Neural progenitor cell (in vitro differentiated cells): ENCODE measurements around the gene CCT5. TPM values are rescaled to one million over a fixed set of nuclear protein-coding genes. Genes with fewer than 3 reads are reported as not detected.

Experiments used
- DNase-seq: peaks from one replicate; pipeline ENCODE4 v3.0.0-alpha.2; 2016; ENCODE audit warnings: low spot score
- H2AFZ ChIP-seq: fragments of 200-600 bp; sonication (generic); replicated peaks from 2 replicates; pipeline ENCODE4 v1.6.1; 2016; ENCODE audit warnings: antibody characterized with exemption
- H3F3A ChIP-seq: fragments of 200-600 bp; sonication (generic); 2 replicates; pipeline ENCODE4 v1.6.1; 2016; ENCODE audit warnings: antibody characterized with exemption, low read depth
- H3K27ac ChIP-seq: fragments of 200-600 bp; sonication (generic); 2 replicates; pipeline ENCODE4 v1.5.1; 2016; ENCODE audit warnings: mild to moderate bottlenecking
- H3K27me3 ChIP-seq: fragments of 200-600 bp; sonication (generic); 2 replicates; pipeline ENCODE4 v1.6.1; 2016; ENCODE audit warnings: mild to moderate bottlenecking, moderate library complexity
- H3K36me3 ChIP-seq: fragments of 200-600 bp; sonication (generic); 2 replicates; pipeline ENCODE4 v1.5.1; 2016
- H3K4me1 ChIP-seq: fragments of 200-600 bp; sonication (generic); 2 replicates; pipeline ENCODE4 v1.6.1; 2016; ENCODE audit warnings: mixed run types
- H3K4me2 ChIP-seq: fragments of 200-600 bp; sonication (generic); 2 replicates; pipeline ENCODE4 v1.6.1; 2016
- H3K4me3 ChIP-seq: fragments of 200-600 bp; sonication (generic); 2 replicates; pipeline ENCODE4 v1.5.1; 2016
- H3K79me2 ChIP-seq: fragments of 200-600 bp; sonication (generic); 2 replicates; pipeline ENCODE4 v1.6.1; 2016; ENCODE audit warnings: low read depth
- H3K9ac ChIP-seq: fragments of 200-600 bp; sonication (generic); 2 replicates; pipeline ENCODE4 v1.6.1; 2016
- H3K9me3 ChIP-seq: fragments of 200-600 bp; sonication (generic); 2 replicates; pipeline ENCODE4 v1.5.1; 2016; ENCODE audit warnings: low read depth
- H4K20me1 ChIP-seq: fragments of 200-600 bp; sonication (generic); 2 replicates; pipeline ENCODE4 v1.6.1; 2016; ENCODE audit warnings: low read depth
- H3K27ac Mint-ChIP-seq: 3 replicates; pipeline ENCODE4 v1.8.0; 2021; ENCODE audit warnings: mixed read lengths
- H3K27me3 Mint-ChIP-seq: 2 replicates; pipeline ENCODE4 v1.8.0; 2022; ENCODE audit warnings: low read depth, mild to moderate bottlenecking, inconsistent platforms, moderate library complexity, mixed read lengths; ENCODE audit not compliant: insufficient read depth
- H3K36me3 Mint-ChIP-seq: 3 replicates; pipeline ENCODE4 v1.8.0; 2021; ENCODE audit warnings: mixed read lengths
- H3K4me1 Mint-ChIP-seq: 3 replicates; pipeline ENCODE4 v1.8.0; 2021; ENCODE audit warnings: mixed read lengths
- H3K4me3 Mint-ChIP-seq: 3 replicates; pipeline ENCODE4 v1.8.0; 2021; ENCODE audit warnings: mild to moderate bottlenecking, moderate library complexity, mixed read lengths
- H3K9me3 Mint-ChIP-seq: 3 replicates; pipeline ENCODE4 v1.8.0; 2020; ENCODE audit warnings: mixed read lengths
- EZH2 ChIP-seq: fragments of 200-600 bp; sonication (generic); IDR thresholded peaks from 2 replicates; pipeline ENCODE4 v1.6.1; 2017; ENCODE audit warnings: antibody characterized with exemption, mild to moderate bottlenecking, moderate library complexity
- EZH2phosphoT487 ChIP-seq: fragments of 200-600 bp; sonication (generic); IDR thresholded peaks from 2 replicates; pipeline ENCODE4 v1.6.1; 2017; ENCODE audit warnings: antibody characterized with exemption
- total RNA-seq: library from RNA; depleted of rRNA; stranded (reverse); fragments of >200 nt; gene quantifications from 2 replicates; pipeline ENCODE4 v1.2.3, GENCODE V29; 2015; ENCODE audit warnings: low replicate concordance
- TF ChIP-seq, protein P1 (sequence below): fragments of 200-600 bp; sonication (generic); IDR thresholded peaks from 2 replicates; pipeline ENCODE4 v1.5.1; 2017; ENCODE audit warnings: antibody characterized with exemption, mild to moderate bottlenecking

CCT5 gene
- total RNA-seq, 1 donor from 2014 or later = 532 TPM

DNA sequence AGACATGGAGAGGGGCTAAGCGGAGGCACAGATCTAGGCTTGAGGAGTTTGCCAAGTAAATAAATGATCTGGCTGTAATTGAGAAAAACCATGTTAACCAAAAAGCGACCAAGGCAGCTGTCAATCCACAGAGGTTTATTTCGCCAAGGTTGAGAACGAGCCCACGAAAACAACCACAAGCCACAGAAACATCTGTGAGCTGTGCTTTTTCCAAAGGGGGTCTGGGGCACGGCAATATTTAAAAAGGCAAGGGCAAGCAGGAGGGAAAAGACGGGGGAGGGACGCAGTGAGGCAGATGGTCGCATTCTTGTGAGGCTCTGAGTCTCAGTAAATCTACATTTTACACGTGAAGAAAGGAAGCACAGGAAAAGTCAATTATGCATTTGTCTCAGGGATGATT lies 25.4 kb downstream of the CCT5 start:
- peaks cover 3% of the 10 kb centered on the region for H3K9me3 Mint-ChIP-seq
- H3K36me3 Mint-ChIP-seq = no peaks in the 10 kb centered on the region
- no peak for TF ChIP-seq EZH2phosphoT487
- Histone ChIP-seq H3F3A (no peaks in the 10 kb centered on the region), H3K9me3 (no peaks in the 10 kb centered on the region), H3K36me3 (no peaks in the 10 kb centered on the region), H3K79me2 (no peaks in the 10 kb centered on the region), H3K27ac (no peak overlapping the region), H3K4me2 (no peak overlapping the region), H3K4me1 (no peaks in the 10 kb centered on the region), H3K27me3 (no peaks in the 10 kb centered on the region), H4K20me1 (no peaks in the 10 kb centered on the region), H2AFZ (no peak overlapping the region), H3K9ac (no peak overlapping the region), H3K4me3 (no peak overlapping the region)
- H3K4me3 Mint-ChIP-seq = no peak overlapping the region
- H3K4me1 Mint-ChIP-seq = peaks cover 13% of the 10 kb centered on the region
- H3K27me3 Mint-ChIP-seq = peaks cover 8% of the 10 kb centered on the region
- no peak overlapping the region for H3K27ac Mint-ChIP-seq
- DNase-seq = no peak

- peaks cover 13% of the 10 kb centered on the region for H3K4me1 Mint-ChIP-seq
- Histone ChIP-seq H2AFZ (no peak overlapping the region), H3K27ac (no peak overlapping the region), H3K4me3 (no peak overlapping the region), H3K9me3 (no peaks in the 10 kb centered on the region), H3K9ac (no peak overlapping the region), H3K4me1 (no peaks in the 10 kb centered on the region), H4K20me1 (no peaks in the 10 kb centered on the region), H3F3A (no peaks in the 10 kb centered on the region), H3K36me3 (no peaks in the 10 kb centered on the region), H3K79me2 (no peaks in the 10 kb centered on the region), H3K27me3 (no peaks in the 10 kb centered on the region), H3K4me2 (no peak overlapping the region)
- no peak for TF ChIP-seq EZH2
- TF ChIP-seq, protein P1, sequence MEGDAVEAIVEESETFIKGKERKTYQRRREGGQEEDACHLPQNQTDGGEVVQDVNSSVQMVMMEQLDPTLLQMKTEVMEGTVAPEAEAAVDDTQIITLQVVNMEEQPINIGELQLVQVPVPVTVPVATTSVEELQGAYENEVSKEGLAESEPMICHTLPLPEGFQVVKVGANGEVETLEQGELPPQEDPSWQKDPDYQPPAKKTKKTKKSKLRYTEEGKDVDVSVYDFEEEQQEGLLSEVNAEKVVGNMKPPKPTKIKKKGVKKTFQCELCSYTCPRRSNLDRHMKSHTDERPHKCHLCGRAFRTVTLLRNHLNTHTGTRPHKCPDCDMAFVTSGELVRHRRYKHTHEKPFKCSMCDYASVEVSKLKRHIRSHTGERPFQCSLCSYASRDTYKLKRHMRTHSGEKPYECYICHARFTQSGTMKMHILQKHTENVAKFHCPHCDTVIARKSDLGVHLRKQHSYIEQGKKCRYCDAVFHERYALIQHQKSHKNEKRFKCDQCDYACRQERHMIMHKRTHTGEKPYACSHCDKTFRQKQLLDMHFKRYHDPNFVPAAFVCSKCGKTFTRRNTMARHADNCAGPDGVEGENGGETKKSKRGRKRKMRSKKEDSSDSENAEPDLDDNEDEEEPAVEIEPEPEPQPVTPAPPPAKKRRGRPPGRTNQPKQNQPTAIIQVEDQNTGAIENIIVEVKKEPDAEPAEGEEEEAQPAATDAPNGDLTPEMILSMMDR = no peak
- no peak for TF ChIP-seq EZH2phosphoT487
- no peaks in the 10 kb centered on the region for H3K36me3 Mint-ChIP-seq
- H3K4me3 Mint-ChIP-seq = no peak overlapping the region
- no peak for DNase-seq
- H3K27ac Mint-ChIP-seq = no peak overlapping the region
- H3K27me3 Mint-ChIP-seq = peaks cover 8% of the 10 kb centered on the region
- H3K9me3 Mint-ChIP-seq = peaks cover 3% of the 10 kb centered on the region
These were observed 25.9 kb downstream of the CCT5 start for GRCh38 chr5:10275991-10276390.

GRCh38 chr5:10276691-10277090 lies 26.6 kb downstream of the CCT5 start:
- Histone ChIP-seq H3K9me3 (no peaks in the 10 kb centered on the region), H3K4me3 (no peak overlapping the region), H3K4me1 (no peaks in the 10 kb centered on the region), H3K27ac (no peak overlapping the region), H4K20me1 (no peaks in the 10 kb centered on the region), H3K36me3 (no peaks in the 10 kb centered on the region), H3K27me3 (no peaks in the 10 kb centered on the region), H3K4me2 (no peak overlapping the region), H2AFZ (no peak overlapping the region), H3K79me2 (no peaks in the 10 kb centered on the region), H3F3A (no peaks in the 10 kb centered on the region), H3K9ac (no peak overlapping the region)
- H3K4me3 Mint-ChIP-seq = no peak overlapping the region
- no peaks in the 10 kb centered on the region for H3K36me3 Mint-ChIP-seq
- no peak overlapping the region for H3K27ac Mint-ChIP-seq
- peaks cover 13% of the 10 kb centered on the region for H3K4me1 Mint-ChIP-seq
- DNase-seq = no peak
- TF ChIP-seq, protein P1 = no peak
- TF ChIP-seq EZH2phosphoT487 (no peak), EZH2 (no peak)
- peaks cover 8% of the 10 kb centered on the region for H3K27me3 Mint-ChIP-seq
- peaks cover 1% of the 10 kb centered on the region for H3K9me3 Mint-ChIP-seq

- Histone ChIP-seq H4K20me1 (no peaks in the 10 kb centered on the region), H3K9ac (no peak overlapping the region), H3K27ac (no peak overlapping the region), H3K9me3 (no peaks in the 10 kb centered on the region), H3F3A (no peaks in the 10 kb centered on the region), H3K4me3 (no peak overlapping the region), H3K4me1 (no peaks in the 10 kb centered on the region), H3K27me3 (no peaks in the 10 kb centered on the region), H3K36me3 (no peaks in the 10 kb centered on the region), H3K4me2 (no peak overlapping the region), H2AFZ (no peak overlapping the region), H3K79me2 (no peaks in the 10 kb centered on the region)
- no peak for TF ChIP-seq EZH2
- TF ChIP-seq EZH2phosphoT487 = no peak
- TF ChIP-seq, protein P1 = no peak
- no peak overlapping the region for H3K4me3 Mint-ChIP-seq
- no peaks in the 10 kb centered on the region for H3K36me3 Mint-ChIP-seq
- H3K27ac Mint-ChIP-seq = peak overlapping the region; percentile 89
- no peaks in the 10 kb centered on the region for H3K9me3 Mint-ChIP-seq
- H3K27me3 Mint-ChIP-seq = peaks cover 4% of the 10 kb centered on the region
- peaks cover 13% of the 10 kb centered on the region for H3K4me1 Mint-ChIP-seq
- DNase-seq = no peak
These were observed 27.9 kb downstream of the CCT5 start for GRCh38 chr5:10277773-10278630.
